NCI-H345 treated with DMSO at 0.1 percent for 48 hours (cell line): ENCODE measurements around the gene SEC22A.
A peak's percentile ranks its signal among the peaks of the same experiment; 100 is the strongest.

Experiments
- DNase-seq: peaks from one replicate; lab custom pipeline; 2025; ENCODE audit not compliant: unreplicated experiment; lab: John Stamatoyannopoulos, UW

The SEC22A gene

DNA sequence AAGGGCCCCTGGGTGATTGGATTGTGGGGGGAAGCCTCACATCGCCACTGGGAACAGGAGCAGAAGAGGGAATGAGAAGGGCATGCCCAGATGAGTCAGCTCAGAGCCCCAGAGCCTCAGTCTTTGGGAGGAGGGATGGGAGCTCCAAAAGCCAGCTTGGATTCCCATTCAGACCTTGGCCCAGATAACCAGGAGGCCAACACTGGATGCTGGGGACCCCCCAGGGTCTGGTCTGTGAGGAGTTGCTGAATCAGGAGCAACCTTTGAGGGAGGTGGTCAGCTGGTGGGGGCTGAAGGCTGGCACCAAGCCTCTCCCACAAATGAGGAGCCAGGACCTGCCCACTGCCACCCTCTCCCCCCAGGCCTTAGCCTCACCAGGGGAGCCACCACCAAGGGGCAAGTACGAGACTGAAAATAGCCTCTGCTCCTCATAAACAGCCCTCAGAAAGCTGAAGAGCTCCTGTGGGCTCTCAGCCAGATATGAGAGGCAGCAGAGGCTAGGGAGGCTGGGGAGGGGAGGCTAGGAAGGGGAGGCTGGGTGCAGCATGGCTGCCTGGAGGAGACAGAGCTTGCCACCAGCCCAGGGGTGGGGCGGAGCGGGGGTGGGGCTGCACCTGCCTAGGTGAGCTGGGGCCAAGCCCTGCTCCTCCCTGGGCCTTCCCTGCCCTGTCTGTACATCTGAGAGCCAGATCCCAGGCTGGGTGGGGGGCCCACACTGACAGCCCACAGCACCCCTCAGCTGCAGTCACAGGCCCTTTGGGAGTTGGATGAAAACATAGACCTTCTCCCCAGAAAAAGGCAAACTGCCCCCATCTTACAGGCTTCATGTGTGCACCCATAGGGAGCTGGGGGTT lies 99.8 kb downstream of the SEC22A start:
- no peak for DNase-seq

DNA sequence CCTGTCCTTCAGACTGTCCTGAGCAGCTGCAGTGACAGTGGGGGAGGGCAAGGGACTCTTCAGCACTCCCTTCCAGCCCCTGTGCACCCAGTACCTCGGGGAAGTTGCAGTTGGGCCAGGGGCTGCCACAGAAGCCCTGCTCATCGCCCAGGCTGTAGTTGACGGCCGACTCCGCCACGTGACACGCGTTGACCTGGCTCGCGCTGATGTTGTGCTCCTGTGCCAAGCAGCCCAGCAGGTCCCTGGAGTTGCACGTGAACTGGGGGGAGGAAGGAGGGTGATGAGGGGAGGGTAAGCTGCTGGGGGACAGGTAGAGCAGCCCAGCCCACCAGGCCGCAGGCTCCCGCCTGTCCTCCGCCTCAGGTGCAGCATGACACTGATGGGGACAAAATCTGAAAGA lies 101.2 kb downstream of the SEC22A start:
- DNase-seq, result no peak

GRCh38 chr3:123303976-123304560 lies 102.3 kb downstream of the SEC22A start:
- DNase-seq, result no peak

DNA sequence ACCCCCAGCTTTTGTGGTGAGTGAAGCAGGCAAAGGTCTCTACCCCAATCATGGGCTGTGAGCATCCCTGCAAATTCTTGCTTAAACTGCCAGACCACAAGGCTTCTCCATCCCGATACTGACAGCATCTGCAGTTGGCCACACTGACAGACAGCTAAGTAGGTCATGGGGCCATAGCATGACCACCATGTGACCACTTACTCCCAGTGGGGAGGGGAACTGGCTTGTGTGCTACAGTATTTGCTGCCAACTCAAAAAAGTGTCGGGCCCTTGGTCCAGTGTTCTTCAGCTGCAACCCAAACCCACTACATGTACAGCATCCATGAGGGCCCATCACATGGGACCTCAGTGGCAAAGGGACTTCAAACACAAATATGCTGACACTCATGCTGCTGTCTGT lies 103.4 kb downstream of the SEC22A start:
- no peak for DNase-seq

- no peak for DNase-seq
Observed at GRCh38 chr3:123307064-123307463, 105.3 kb downstream of the SEC22A start.

- no peak for DNase-seq
Observed at GRCh38 chr3:123310186-123310585, 108.4 kb downstream of the SEC22A start.

DNA sequence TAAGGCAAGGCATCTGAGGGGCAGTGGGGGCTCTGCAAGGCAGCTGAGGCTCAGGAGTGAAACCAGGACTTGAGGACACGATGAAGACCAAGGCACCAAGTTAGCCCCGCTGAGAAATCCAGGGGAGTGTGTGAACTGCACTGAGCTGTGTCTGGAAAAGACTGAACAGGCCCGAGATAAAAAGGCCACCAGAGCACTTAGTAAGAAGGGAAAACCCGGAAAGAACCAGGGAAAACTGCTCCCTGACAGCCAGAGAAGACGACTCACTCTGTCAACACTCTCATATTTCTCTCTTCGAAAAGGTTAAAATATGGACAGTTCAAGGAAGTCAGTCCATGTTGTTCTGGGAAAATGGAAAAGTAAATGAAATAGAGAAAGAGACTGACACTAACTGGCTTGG lies 109.0 kb downstream of the SEC22A start:
- DNase-seq, result no peak

DNA sequence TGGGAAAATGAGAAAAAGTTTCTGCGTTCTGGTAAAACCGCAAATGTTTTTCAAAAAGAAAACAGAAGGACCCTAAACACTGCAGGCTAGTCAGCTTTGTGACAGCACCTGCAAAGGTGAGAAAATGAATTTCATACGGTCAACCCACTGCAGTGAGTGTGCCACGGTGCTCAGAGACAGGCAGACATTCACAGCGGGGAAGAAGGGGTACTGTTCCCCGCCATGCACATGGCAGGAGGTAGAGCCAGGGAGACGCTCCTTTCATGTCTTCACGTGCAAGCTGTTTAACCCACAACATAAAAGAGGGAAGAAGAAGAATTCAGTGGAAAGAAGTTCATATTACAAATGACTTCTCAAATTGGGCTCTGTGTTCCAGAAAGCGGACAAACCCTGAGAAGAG lies 109.5 kb downstream of the SEC22A start:
- no peak for DNase-seq

GRCh38 chr3:123312331-123313265 lies 110.9 kb downstream of the SEC22A start:
- no peak for DNase-seq

GRCh38 chr3:123313889-123314288 lies 112.1 kb downstream of the SEC22A start:
- DNase-seq, result no peak

- DNase-seq, result peak; percentile 89
Observed at GRCh38 chr3:123314359-123315270, 112.9 kb downstream of the SEC22A start.

DNA sequence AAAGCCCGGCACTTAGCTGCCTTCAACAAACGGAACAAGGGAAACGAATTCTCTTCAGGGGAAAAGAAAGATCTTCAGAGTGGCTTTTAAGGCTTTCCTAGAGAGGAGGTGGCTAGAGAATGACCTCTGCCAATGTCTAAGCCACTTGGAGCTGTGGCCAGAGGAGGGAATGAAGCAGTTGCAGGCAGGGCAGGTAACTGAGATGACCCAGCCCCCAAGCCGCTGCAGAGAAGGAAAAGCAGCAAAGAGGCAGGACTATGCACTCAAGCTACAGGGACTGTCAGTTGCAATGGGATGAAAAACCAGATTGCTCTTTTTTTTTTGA lies 113.5 kb downstream of the SEC22A start:
- no peak for DNase-seq

DNA sequence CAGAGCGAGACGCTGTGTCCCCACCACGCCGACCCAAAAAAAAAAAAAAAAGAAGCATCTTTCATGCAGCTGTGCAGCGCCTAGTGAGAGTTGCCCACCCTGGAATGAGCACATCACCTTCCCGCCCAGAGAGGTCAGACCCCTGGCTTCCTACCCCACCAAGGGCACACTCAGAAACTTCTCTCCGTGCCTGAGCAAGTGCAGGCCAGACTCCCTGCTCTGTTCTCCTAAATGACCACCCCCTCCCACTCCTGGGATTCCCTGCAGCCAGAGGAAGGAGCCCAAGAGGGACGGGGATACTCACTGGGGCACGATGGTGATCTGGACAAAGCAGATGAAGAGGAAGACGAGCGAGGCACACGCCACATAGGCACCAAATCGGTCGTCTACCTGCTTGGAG lies 116.0 kb downstream of the SEC22A start:
- DNase-seq, result no peak

- no peak for DNase-seq
Observed at GRCh38 chr3:123318374-123318773, 116.6 kb downstream of the SEC22A start.

- DNase-seq, result no peak
Observed at GRCh38 chr3:123319760-123320159, 118.0 kb downstream of the SEC22A start.

GRCh38 chr3:123320221-123320620 lies 118.5 kb downstream of the SEC22A start:
- no peak for DNase-seq

GRCh38 chr3:123321806-123322205 lies 120.1 kb downstream of the SEC22A start:
- no peak for DNase-seq

DNA sequence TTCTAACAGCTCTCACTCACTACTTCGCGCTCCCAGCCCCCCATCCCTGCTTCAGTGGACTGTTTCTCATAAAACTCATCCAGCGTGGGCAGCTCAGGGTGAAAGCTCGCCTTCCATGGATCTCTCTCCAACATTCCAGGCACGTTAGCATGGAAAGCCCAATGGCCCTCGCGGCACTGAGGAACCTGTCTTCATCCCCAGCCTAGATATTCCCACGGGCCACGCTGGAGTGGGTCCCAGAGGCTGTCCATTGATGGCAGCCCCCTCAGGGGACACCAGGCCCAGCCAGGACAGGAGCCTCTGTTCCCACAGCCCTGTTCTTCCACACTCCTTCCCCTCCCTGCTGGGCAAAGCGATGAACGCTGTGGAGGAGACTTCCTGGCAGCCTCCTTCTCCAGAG lies 121.1 kb downstream of the SEC22A start:
- DNase-seq, result no peak
